NCI-H446 (cell line): Measurements from ENCODE around the gene CARTPT.

Experiments
- DNase-seq, 2 experiments: peaks; one replicate each; lab custom pipeline; 2025; lab: John Stamatoyannopoulos, UW

Gene CARTPT

GRCh38 chr5:71719063-71719964, at the start of gene CARTPT:
Gene CARTPT (plus strand): TSS chr5:71719275. CDS start chr5:71719294, 19 bp downstream.
- DNase-seq, result no peak

- no peak for DNase-seq
Measured at GRCh38 chr5:71677977-71678376, 41.1 kb upstream of the CARTPT start.

GRCh38 chr5:71679714-71680113, 39.4 kb upstream of the CARTPT start:
- DNase-seq, result no peak

- DNase-seq, result no peak
Measured at GRCh38 chr5:71680510-71680909, 38.6 kb upstream of the CARTPT start.

- DNase-seq, result peak in 1 of 2 experiments; percentile 39
Measured at GRCh38 chr5:71681296-71681695, 37.8 kb upstream of the CARTPT start.

- no peak for DNase-seq
Measured at GRCh38 chr5:71684309-71684708, 34.8 kb upstream of the CARTPT start.

GRCh38 chr5:71693828-71694427, 25.1 kb upstream of the CARTPT start:
- DNase-seq, result peak in 1 of 2 experiments; percentile 31

- peak in 1 of 2 experiments; percentile 78 for DNase-seq
Measured at GRCh38 chr5:71695071-71695470, 24.0 kb upstream of the CARTPT start.

GRCh38 chr5:71695595-71695994, 23.5 kb upstream of the CARTPT start:
- DNase-seq, result peak in 1 of 2 experiments; percentile 13

- no peak for DNase-seq
Measured at GRCh38 chr5:71697967-71698366, 21.1 kb upstream of the CARTPT start.

GRCh38 chr5:71699233-71699632, 19.8 kb upstream of the CARTPT start:
- no peak for DNase-seq

- DNase-seq, result no peak
Measured at GRCh38 chr5:71699751-71700150, 19.3 kb upstream of the CARTPT start.

GRCh38 chr5:71700803-71701202, 18.3 kb upstream of the CARTPT start:
- DNase-seq, result no peak

GRCh38 chr5:71701407-71701806, 17.7 kb upstream of the CARTPT start:
- no peak for DNase-seq

GRCh38 chr5:71703941-71704340, 15.1 kb upstream of the CARTPT start:
- DNase-seq, result no peak

- no peak for DNase-seq
Measured at GRCh38 chr5:71705421-71705820, 13.7 kb upstream of the CARTPT start.

- DNase-seq, result no peak
Measured at GRCh38 chr5:71706906-71707305, 12.2 kb upstream of the CARTPT start.

GRCh38 chr5:71711610-71712009, 7.5 kb upstream of the CARTPT start:
- DNase-seq, result no peak

GRCh38 chr5:71714911-71715310, 4.2 kb upstream of the CARTPT start:
- no peak for DNase-seq

- no peak for DNase-seq
Measured at GRCh38 chr5:71727978-71728377, 8.9 kb downstream of the CARTPT start.

- DNase-seq, result no peak
Measured at GRCh38 chr5:71731015-71731414, 11.9 kb downstream of the CARTPT start.

GRCh38 chr5:71732011-71732410, 12.9 kb downstream of the CARTPT start:
- no peak for DNase-seq

GRCh38 chr5:71734141-71734540, 15.1 kb downstream of the CARTPT start:
- peak in 1 of 2 experiments; percentile 30 for DNase-seq
